K562 (cell line): ENCODE measurements around the gene CALR3. TPM values are rescaled to one million over a fixed set of nuclear protein-coding genes. Genes with fewer than 3 reads are reported as not detected.

ENCODE experiments used
- ATAC-seq: fragments of 200-7000 bp; cut with Tn5 transposase; 3 replicates; pipeline ENCODE4 v1.9.1; 2020; ENCODE audit warnings: moderate library complexity
- BruUV-seq: library from RNA; stranded (reverse); fragments of 400-500 nt; replicated peaks from 2 replicates; lab custom pipeline; 2021; lab: Mats Ljungman, UMichigan
- CTCF ChIA-PET: fragments of 300-600 bp; formaldehyde crosslinking; extraction: SDS; loops from one replicate; lab custom pipeline; 2021; ENCODE audit warnings: low intra/inter-chr PET ratio; lab: Yijun Ruan, JAX
- POLR2A ChIA-PET: fragments of 300-600, 350-650 bp; sonication (Branson Sonifier 250); formaldehyde crosslinking; extraction: SDS; loops from one replicate; lab custom pipeline; 2021; ENCODE audit warnings: antibody characterized with exemption, inconsistent platforms; lab: Yijun Ruan, JAX
- DNase-seq, 4 experiments: peaks; one replicate each; pipeline versions ENCODE4 v3.0.0 to v3.0.0-alpha.2; 2011 to 2018; ENCODE audit warnings: low spot score in 3 of 4, mixed read lengths in 3 of 4; ENCODE audit errors: extremely low read depth in 1 of 4
- FAIRE-seq: peaks from 2 replicates; lab custom pipeline; 2011; peaks lifted over from hg19 to GRCh38; lab: Jason Lieb, UNC
- H2AFZ ChIP-seq: 2 replicates; pipeline ENCODE4 v1.6.0; 2011; ENCODE audit warnings: low read depth, low read length, control low read depth, inconsistent platforms
- H3K27ac ChIP-seq: fragments of 200-600 bp; 3 replicates; pipeline ENCODE4 v1.8.0; 2011; ENCODE audit warnings: low read depth, mild to moderate bottlenecking, control low read depth, inconsistent platforms, low read length, moderate library complexity, mixed read lengths; ENCODE audit errors: extremely low read depth
- H3K27me3 ChIP-seq, 2 experiments: fragments of 300-600 bp in 1 of 2; 2 replicates in 1 of 2; 3 replicates in 1 of 2; pipeline versions ENCODE4 v1.6.0 to v1.8.0; 2011; ENCODE audit warnings: inconsistent platforms in 2 of 2, low read length in 2 of 2, mild to moderate bottlenecking in 1 of 2, mixed read lengths in 1 of 2, moderate library complexity in 1 of 2; ENCODE audit not compliant: control insufficient read depth in 2 of 2, insufficient read depth in 2 of 2
- H3K36me3 ChIP-seq: fragments of 300-600 bp; 3 replicates; pipeline ENCODE4 v1.8.0; 2011; ENCODE audit warnings: mild to moderate bottlenecking, low read length, inconsistent platforms; ENCODE audit not compliant: control insufficient read depth, insufficient read depth
- H3K4me1 ChIP-seq, 2 experiments: fragments of 200-600 bp in 1 of 2; replicated peaks in 1 of 2; 2 replicates in 1 of 2; 3 replicates in 1 of 2; pipeline versions ENCODE4 v1.5.1 to v1.8.0; 2011; ENCODE audit warnings: inconsistent platforms in 2 of 2, low read length in 2 of 2, mild to moderate bottlenecking in 1 of 2, mixed read lengths in 1 of 2, moderate library complexity in 1 of 2; ENCODE audit not compliant: control insufficient read depth in 2 of 2, insufficient read depth in 2 of 2
- H3K4me2 ChIP-seq: 2 replicates; pipeline ENCODE4 v1.6.1; 2011; ENCODE audit warnings: low read length, control low read depth, inconsistent platforms, mixed read lengths; ENCODE audit not compliant: insufficient read depth
- H3K4me3 ChIP-seq: fragments of 200-600 bp; sonication (generic), shearing (Covaris generic); 2 replicates; pipeline ENCODE4 v1.5.1; 2016; ENCODE audit warnings: control low read depth, inconsistent platforms
- H3K79me2 ChIP-seq: fragments of 200-600 bp; 3 replicates; pipeline ENCODE4 v1.8.0; 2011; ENCODE audit warnings: low read length, inconsistent platforms; ENCODE audit not compliant: control insufficient read depth, insufficient read depth
- H3K9ac ChIP-seq, 2 experiments: 2 replicates each; pipeline versions ENCODE4 v1.6.0 to v1.6.1; 2011; ENCODE audit warnings: low read depth in 2 of 2, low read length in 2 of 2, control low read depth in 1 of 2, inconsistent platforms in 1 of 2, mild to moderate bottlenecking in 1 of 2, mixed read lengths in 1 of 2; ENCODE audit not compliant: insufficient read depth in 1 of 2
- H3K9me1 ChIP-seq: one replicate; pipeline ENCODE4 v1.6.0; 2011; ENCODE audit warnings: inconsistent platforms, mild to moderate bottlenecking, low read length, moderate library complexity; ENCODE audit not compliant: control insufficient read depth, insufficient read depth
- H3K9me3 ChIP-seq: replicated peaks from 2 replicates; pipeline ENCODE4 v1.5.1; 2011; ENCODE audit warnings: low read depth, low read length, inconsistent platforms; ENCODE audit not compliant: control insufficient read depth, insufficient read depth
- H4K20me1 ChIP-seq: replicated peaks from 2 replicates; pipeline ENCODE4 v1.6.1; 2011; ENCODE audit warnings: low read length, inconsistent platforms, mixed read lengths; ENCODE audit not compliant: control insufficient read depth, insufficient read depth
- ATF1 ChIP-seq, 2 experiments: fragments of 450-650 bp in 1 of 2; IDR thresholded peaks; 2 replicates each; pipeline ENCODE4 v1.6.1; 2016; ENCODE audit warnings: missing compliant biosample characterization in 1 of 2, missing genetic modification characterization in 1 of 2
- MAFG ChIP-seq: fragments of 450-650 bp; conservative IDR thresholded peaks from 2 replicates; pipeline ENCODE4 v1.6.1; 2016; ENCODE audit warnings: missing genetic modification characterization, missing compliant biosample characterization
- NFXL1 ChIP-seq: fragments of 450-650 bp; formaldehyde crosslinking; IDR thresholded peaks from 2 replicates; pipeline ENCODE4 v1.4.0; 2021; ENCODE audit warnings: mild to moderate bottlenecking
- RAD51 ChIP-seq: fragments of 450-650 bp; IDR thresholded peaks from 2 replicates; pipeline ENCODE4 v1.7.1; 2016; ENCODE audit warnings: low read depth, mild to moderate bottlenecking, borderline replicate concordance
- ZNF589 ChIP-seq: fragments of 200-800 bp; sonication (Bioruptor generic); IDR thresholded peaks from 2 replicates; pipeline ENCODE4 v1.6.1; 2016; ENCODE audit warnings: low read depth, missing genetic modification characterization, missing compliant biosample characterization
- ZNF76 ChIP-seq: fragments of 250-450 bp; sonication (Bioruptor Pico); IDR thresholded peaks from 2 replicates; pipeline ENCODE4 v1.4.0; 2020; ENCODE audit warnings: mild to moderate bottlenecking, moderate library complexity, borderline replicate concordance
- WGBS: fragments of 100-300 bp; shearing (Covaris generic); methylation state at CpG from one replicate; pipeline ENCODE4 v1.1.6; 2016; ENCODE audit warnings: low coverage, mixed read lengths; ENCODE audit not compliant: insufficient coverage; ENCODE audit errors: missing lambda C conversion rate; 5-methylcytosine and 5-hydroxymethylcytosine counted together
- in situ Hi-C: fragments of 300-500 bp; cut with MboI; formaldehyde crosslinking; loops from 4 replicates; pipeline ENCODE4 v1.15.0; 2018; ENCODE audit warnings: inconsistent platforms, mixed read lengths
- intact Hi-C: fragments of 100-400 bp; cut with micrococcal nuclease; formaldehyde crosslinking; loops from 2 replicates; pipeline ENCODE4 v1.14.2; 2022
- polyA plus RNA-seq, 8 experiments: library from polyadenylated mRNA; depleted of rRNA in 4 of 8; stranded (reverse) in 5 of 8; unstranded in 3 of 8; fragments of >200 nt; fragmentation: Nextera tagmentation in 2 of 8; fragmentation: Illumina TruSeq in 1 of 8; extraction: Ambion mirVana in 2 of 8; extraction: Trizol in 1 of 8; gene quantifications; 2 replicates each; pipeline versions ENCODE4 v1.2.1 to v1.2.3, GENCODE V29; 2011 to 2014; ENCODE audit warnings: inconsistent platforms in 1 of 8, missing spikeins in 1 of 8
- total RNA-seq, 7 experiments: library from RNA; depleted of rRNA in 6 of 7; stranded (reverse); fragments of >200 nt in 6 of 7; fragmentation: Illumina TruSeq in 2 of 7; extraction: Trizol in 2 of 7; gene quantifications; 2 replicates each; pipeline versions ENCODE4 v1.2.1 to v1.2.3, GENCODE V29; 2011 to 2021; ENCODE audit warnings: low replicate concordance in 1 of 7
- TF ChIP-seq, protein P1 (sequence below), 2 experiments: fragments of 150-350 bp in 1 of 2; IDR thresholded peaks; 2 replicates each; pipeline ENCODE4 v1.6.1; 2012 to 2016; ENCODE audit warnings: low read depth in 2 of 2, low read length in 2 of 2, mild to moderate bottlenecking in 1 of 2, moderate library complexity in 1 of 2
- TF ChIP-seq, protein P2 (sequence below): fragments of 250-450 bp; sonication (Bioruptor Pico); IDR thresholded peaks from 2 replicates; pipeline ENCODE4 v1.9.0; 2021; ENCODE audit warnings: mild to moderate bottlenecking
- TF ChIP-seq, protein P3 (sequence below): fragments of 200-800 bp; sonication (Bioruptor generic); IDR thresholded peaks from 2 replicates; pipeline ENCODE4 v1.6.1; 2017; ENCODE audit warnings: missing genetic modification characterization, missing compliant biosample characterization
- TF ChIP-seq, protein P4 (sequence below): fragments of 200-400 bp; formaldehyde crosslinking; IDR thresholded peaks from 2 replicates; pipeline ENCODE4 v1.6.1; 2017; ENCODE audit warnings: mild to moderate bottlenecking, low read depth, low read length, moderate library complexity

CALR3 gene
- total and polyA plus RNA-seq, 9 of the 15 experiments (the other 6 are each of a cell fraction or from before 2014, with no cell fraction given): 0.15 to 0.41 (median 0.22) TPM; not detected in 4

DNA sequence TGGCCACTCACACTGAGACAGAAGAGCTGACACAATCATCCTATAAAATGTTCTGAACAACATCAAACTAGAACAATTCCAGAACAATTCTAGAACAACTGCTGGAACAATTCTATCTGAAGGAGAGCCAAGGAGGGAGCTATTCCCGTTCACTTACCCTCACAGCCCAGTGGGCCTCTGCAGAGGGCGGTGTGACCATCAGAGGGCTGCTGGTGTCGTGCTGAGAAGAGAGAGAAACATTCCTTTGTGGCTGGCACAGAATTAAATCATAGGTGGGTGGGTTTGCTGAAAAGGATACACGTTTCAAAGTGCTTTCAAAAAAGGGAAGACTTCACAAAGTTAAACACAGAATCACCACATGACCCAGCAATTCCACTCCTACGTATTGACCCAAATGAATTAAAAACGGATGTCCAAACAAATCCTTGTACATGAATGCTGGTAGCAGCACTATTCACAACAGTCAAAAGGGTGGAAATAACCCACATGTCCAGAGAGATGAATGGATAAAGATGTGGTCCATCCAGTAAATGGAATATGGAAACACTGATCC, 59.1 kb downstream of the CALR3 start (continued):
- TF ChIP-seq, protein P1, sequence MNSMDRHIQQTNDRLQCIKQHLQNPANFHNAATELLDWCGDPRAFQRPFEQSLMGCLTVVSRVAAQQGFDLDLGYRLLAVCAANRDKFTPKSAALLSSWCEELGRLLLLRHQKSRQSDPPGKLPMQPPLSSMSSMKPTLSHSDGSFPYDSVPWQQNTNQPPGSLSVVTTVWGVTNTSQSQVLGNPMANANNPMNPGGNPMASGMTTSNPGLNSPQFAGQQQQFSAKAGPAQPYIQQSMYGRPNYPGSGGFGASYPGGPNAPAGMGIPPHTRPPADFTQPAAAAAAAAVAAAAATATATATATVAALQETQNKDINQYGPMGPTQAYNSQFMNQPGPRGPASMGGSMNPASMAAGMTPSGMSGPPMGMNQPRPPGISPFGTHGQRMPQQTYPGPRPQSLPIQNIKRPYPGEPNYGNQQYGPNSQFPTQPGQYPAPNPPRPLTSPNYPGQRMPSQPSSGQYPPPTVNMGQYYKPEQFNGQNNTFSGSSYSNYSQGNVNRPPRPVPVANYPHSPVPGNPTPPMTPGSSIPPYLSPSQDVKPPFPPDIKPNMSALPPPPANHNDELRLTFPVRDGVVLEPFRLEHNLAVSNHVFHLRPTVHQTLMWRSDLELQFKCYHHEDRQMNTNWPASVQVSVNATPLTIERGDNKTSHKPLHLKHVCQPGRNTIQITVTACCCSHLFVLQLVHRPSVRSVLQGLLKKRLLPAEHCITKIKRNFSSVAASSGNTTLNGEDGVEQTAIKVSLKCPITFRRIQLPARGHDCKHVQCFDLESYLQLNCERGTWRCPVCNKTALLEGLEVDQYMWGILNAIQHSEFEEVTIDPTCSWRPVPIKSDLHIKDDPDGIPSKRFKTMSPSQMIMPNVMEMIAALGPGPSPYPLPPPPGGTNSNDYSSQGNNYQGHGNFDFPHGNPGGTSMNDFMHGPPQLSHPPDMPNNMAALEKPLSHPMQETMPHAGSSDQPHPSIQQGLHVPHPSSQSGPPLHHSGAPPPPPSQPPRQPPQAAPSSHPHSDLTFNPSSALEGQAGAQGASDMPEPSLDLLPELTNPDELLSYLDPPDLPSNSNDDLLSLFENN (IDR thresholded peaks at IDR 0.05; ENCODE audit: low read depth in 2 of 2, low read length in 2 of 2): no peak
- no peak for TF ChIP-seq MAFG

DNA sequence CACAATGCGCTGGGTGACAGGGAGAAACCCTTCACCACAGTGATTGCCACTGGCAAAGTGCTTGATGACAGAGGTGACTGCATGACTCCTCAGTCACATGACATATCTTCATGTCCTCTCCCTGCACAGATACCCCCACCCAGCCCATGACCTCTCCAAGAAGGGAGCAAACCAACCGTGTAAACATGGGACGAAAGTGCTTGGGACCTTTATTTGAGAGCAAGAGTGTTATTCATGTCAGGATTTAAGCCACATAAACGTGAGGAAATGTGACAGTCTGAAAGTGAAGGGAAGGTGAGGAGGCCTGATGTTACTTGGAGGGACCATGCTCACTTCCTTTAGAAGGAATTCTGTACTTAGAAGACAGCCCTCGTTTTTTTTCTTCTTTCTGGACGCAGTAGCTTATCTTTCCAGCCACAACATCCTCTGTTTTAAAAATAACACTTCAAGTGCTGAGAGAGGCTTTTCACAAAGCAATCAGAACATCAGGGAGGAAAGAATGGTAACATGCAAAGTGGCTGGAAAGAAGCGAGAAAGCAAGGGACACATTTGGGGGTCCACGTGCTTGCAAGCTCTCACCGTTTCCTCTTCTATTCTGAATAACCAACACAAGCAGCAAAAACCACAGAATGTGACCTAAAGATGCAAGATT, 59.8 kb downstream of the CALR3 start:
- H3K79me2 ChIP-seq: no peaks in the 10 kb centered on the region
- TF ChIP-seq, protein P2, sequence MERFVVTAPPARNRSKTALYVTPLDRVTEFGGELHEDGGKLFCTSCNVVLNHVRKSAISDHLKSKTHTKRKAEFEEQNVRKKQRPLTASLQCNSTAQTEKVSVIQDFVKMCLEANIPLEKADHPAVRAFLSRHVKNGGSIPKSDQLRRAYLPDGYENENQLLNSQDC (CRISPR knock-in tag): no peak
- no peak for TF ChIP-seq ZNF76 (CRISPR knock-in tag)
- TF ChIP-seq RAD51: peak; percentile 83
- no peak for TF ChIP-seq NFXL1 (CRISPR knock-in tag)
- TF ChIP-seq, protein P3, sequence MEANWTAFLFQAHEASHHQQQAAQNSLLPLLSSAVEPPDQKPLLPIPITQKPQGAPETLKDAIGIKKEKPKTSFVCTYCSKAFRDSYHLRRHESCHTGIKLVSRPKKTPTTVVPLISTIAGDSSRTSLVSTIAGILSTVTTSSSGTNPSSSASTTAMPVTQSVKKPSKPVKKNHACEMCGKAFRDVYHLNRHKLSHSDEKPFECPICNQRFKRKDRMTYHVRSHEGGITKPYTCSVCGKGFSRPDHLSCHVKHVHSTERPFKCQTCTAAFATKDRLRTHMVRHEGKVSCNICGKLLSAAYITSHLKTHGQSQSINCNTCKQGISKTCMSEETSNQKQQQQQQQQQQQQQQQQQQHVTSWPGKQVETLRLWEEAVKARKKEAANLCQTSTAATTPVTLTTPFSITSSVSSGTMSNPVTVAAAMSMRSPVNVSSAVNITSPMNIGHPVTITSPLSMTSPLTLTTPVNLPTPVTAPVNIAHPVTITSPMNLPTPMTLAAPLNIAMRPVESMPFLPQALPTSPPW: peak; percentile 24; the same call in 1 of the 2 replicates
- no peak for TF ChIP-seq ZNF589 (CRISPR knock-in tag)
- TF ChIP-seq ATF1 (CRISPR knock-in tag; IDR thresholded peaks at IDR 0.05): no peak
- peak; percentile 27; the same call in 1 of the 2 replicates for TF ChIP-seq ATF1 (tag; IDR thresholded peaks at IDR 0.05)
- TF ChIP-seq, protein P4, sequence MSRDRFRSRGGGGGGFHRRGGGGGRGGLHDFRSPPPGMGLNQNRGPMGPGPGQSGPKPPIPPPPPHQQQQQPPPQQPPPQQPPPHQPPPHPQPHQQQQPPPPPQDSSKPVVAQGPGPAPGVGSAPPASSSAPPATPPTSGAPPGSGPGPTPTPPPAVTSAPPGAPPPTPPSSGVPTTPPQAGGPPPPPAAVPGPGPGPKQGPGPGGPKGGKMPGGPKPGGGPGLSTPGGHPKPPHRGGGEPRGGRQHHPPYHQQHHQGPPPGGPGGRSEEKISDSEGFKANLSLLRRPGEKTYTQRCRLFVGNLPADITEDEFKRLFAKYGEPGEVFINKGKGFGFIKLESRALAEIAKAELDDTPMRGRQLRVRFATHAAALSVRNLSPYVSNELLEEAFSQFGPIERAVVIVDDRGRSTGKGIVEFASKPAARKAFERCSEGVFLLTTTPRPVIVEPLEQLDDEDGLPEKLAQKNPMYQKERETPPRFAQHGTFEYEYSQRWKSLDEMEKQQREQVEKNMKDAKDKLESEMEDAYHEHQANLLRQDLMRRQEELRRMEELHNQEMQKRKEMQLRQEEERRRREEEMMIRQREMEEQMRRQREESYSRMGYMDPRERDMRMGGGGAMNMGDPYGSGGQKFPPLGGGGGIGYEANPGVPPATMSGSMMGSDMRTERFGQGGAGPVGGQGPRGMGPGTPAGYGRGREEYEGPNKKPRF: no peak

More for the DNA sequence above, 59.8 kb downstream of the CALR3 start:
- DNase-seq: peak in 3 of 4 experiments; percentile 33 to 70 (median 68)
- intact Hi-C loops (no loop called here), in situ Hi-C loops (no loop called here)
- Histone ChIP-seq H3K36me3 (peaks cover 61% of the 10 kb centered on the region; the same call in 2 of the 3 replicates), H3K9me3 (no peaks in the 10 kb centered on the region), H4K20me1 (no peaks in the 10 kb centered on the region), H3K4me1 (peaks cover 5 to 22% of the 10 kb centered on the region in 2 experiments; a peak in 4 of 5 replicates), H3K27ac (peak overlapping the region; percentile 50), H3K9ac (peak overlapping the region; percentile 4 to 24; a peak in 2 of 4 replicates), H2AFZ (peak overlapping the region; percentile 30), H3K27me3 (no peaks in the 10 kb centered on the region), H3K4me3 (no peak overlapping the region), H3K9me1 (no peaks in the 10 kb centered on the region), H3K4me2 (peak overlapping the region; percentile 53)
- ATAC-seq: peak; percentile 85
- ChIA-PET POLR2A (interaction anchor here (0.6 to 1.0 kb wide), 3 partner anchors 176 to 286 kb away, joined by 3 to 7 read pairs (median 3); no protein-coding TSS in a partner anchor), CTCF (no interaction called here)
- BruUV-seq: no TSS peak
- FAIRE-seq: peak; percentile 63
- WGBS: 18% methylated on average over 7 of the region's 9 CpGs
